GM12874 (cell line): ENCODE results near the gene PABPC1L.

Experiments used
- TF ChIP-seq, protein P1 (sequence below): IDR thresholded peaks from 2 replicates; pipeline ENCODE4 v1.5.1; 2011; ENCODE audit warnings: low read depth, mild to moderate bottlenecking, control low read depth, low read length, moderate library complexity; ENCODE audit not compliant: insufficient read depth

PABPC1L gene

DNA sequence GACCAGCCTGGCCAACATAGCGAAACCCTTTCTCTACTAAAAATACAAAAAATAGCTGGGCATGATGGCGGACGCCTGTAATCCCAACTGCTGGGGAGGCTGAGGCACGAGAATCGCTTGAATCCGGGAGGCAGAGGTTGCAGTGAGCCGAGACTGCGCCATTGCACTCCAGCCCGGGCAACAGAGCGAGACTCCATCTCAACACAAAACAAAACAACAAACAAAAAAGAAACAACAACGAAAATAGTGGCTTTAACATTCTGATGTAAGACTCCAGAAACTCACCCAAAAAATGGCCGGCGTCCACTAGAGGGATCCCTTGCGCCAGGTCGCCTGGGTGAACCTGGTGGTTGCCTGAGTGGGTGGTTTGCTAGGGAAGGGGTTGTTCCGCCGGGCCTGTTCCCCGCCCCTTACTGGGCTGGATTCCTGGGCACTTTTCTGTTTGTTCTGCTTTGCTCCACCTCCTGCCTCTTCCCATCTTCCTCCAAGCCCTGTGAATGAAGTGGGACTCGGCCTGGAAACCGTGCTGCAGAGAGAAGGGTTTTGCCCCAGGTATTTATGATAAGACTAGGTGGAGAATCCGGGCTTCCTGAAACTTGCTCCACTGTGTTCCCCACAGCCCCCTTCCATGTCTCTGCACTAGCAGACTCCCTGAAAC, 1.5 kb downstream of the PABPC1L start:
- TF ChIP-seq, protein P1, sequence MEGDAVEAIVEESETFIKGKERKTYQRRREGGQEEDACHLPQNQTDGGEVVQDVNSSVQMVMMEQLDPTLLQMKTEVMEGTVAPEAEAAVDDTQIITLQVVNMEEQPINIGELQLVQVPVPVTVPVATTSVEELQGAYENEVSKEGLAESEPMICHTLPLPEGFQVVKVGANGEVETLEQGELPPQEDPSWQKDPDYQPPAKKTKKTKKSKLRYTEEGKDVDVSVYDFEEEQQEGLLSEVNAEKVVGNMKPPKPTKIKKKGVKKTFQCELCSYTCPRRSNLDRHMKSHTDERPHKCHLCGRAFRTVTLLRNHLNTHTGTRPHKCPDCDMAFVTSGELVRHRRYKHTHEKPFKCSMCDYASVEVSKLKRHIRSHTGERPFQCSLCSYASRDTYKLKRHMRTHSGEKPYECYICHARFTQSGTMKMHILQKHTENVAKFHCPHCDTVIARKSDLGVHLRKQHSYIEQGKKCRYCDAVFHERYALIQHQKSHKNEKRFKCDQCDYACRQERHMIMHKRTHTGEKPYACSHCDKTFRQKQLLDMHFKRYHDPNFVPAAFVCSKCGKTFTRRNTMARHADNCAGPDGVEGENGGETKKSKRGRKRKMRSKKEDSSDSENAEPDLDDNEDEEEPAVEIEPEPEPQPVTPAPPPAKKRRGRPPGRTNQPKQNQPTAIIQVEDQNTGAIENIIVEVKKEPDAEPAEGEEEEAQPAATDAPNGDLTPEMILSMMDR, result peak; percentile 67

DNA sequence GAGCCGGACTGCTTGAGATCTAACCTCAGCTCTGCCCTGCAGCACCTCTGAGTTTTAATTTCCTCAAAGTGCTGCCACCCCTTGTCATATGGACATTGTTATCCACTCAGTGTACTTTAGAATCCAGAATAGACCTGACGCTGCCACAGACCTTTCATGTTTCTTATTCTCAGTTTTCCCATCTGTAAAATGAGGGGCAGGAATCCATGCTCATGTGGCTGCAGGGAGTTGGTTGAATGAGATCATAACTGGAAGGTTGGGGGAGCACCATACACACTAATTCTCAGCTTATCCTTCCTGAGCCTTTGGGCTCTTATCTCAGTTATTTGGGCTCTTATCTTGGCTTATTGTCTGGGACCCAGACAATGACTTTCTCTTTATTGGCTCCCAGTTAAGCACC, 2.3 kb downstream of the PABPC1L start:
- TF ChIP-seq, protein P1, result no peak

DNA sequence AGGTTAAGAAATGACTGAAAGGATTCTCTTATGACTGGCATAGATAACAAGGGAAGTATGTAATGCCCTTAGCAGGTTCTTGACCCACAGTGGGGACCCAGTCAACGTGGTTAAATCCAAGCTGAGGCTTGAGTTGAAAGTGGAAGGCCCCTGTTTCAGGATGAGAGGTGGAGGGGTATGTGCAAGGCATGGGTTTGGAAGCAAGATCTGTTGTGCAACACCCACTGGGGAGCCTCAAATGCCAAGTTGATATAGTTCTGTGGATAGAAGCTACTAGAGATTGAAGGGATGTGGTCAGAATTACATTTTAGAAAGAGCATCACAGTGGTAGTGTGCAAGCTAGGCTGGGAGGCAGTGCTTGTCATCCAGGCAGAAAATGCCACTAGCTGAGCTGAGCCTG, 5.1 kb downstream of the PABPC1L start:
- TF ChIP-seq, protein P1, result no peak

DNA sequence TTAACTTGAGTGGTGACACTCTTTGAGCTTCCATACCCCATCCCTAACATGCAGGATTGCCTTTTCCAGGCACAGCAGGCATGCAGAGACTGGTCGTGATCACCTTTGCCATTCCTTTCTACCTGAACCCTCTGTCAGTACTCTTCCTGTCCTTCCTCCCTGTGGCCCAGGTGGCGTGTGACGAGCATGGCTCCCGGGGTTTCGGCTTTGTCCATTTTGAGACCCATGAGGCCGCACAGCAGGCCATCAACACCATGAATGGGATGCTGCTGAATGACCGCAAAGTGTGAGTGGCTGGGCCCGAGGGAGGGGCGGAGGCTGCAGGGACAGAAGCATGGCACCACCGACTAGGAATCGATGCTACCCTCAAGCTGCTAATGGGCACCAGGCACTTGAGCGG, 6.7 kb downstream of the PABPC1L start:
- TF ChIP-seq, protein P1, result no peak

DNA sequence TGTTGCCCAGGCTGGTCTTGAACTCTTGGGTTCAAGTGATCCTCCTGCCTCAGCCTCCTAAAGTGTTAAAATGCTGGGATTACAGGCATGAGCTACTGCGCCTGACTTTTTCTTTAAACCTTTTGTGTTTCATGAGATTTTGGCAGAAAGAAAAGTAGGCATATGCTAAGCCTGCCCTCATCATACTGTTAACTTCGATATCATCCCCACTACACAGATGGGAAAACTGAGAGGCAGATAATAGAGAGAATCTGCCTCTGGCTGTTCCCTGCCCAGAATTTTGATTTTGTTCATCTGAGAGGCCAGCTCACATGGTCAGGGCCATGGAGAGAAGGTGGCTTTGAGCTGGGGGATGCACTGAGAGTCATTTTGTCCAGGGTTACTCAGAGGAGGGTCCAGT, 7.5 kb downstream of the PABPC1L start:
- TF ChIP-seq, protein P1, result no peak

DNA sequence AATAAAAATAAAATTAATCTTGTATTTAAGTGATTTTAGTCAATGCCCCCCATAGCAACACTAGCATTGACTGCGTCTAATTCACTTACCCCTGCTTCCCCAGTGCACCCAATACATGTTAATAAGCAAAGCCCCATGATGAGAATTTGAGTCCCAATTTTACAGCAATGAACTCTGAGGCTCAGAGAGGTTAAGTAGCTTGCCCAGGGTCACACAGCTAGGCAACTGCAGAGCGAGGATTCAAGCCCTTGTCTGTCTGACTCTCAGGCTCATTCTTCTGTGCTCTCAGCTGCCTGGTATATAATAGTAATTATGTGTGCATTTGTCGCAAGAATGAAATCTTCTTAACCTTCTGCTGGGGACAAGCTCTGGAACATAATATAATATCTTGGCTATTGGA, 8.5 kb downstream of the PABPC1L start:
- TF ChIP-seq, protein P1, result no peak

DNA sequence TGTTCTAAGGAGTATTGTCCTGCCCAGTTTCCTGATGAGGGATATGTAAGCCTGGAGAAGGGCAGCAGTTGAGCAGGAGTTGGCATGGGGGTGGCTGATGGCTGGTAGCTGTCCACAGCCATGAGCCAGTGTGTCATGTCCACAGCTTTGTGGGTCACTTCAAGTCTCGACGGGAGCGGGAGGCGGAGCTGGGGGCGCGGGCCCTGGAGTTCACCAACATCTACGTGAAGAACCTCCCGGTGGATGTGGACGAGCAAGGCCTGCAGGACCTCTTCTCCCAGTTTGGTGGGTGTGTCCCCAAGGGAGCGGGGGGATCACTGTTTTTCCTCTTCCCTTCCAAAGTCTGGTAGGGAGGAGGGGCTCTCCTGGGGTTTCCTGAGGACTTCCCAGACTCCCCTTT, 8.9 kb downstream of the PABPC1L start:
- TF ChIP-seq, protein P1, result no peak
